ENCODE measurements around the gene CORT.
"Not testable (repeated sequence)": the region's sequence is repeated elsewhere in the genome, so short reads cannot be mapped to it uniquely, and the experiment has no call there.

Gene CORT

GRCh38 chr1:10450156-10450814 is 454 bp downstream of the CORT start:
- no peak overlapping the region for H3K4me3 ChIP-seq (ENCODE audit: control insufficient read depth, low read depth, low read length)
- TF ChIP-seq CTCF (IDR thresholded peaks at IDR 0.05; ENCODE audit: control insufficient read depth, insufficient read depth, low read depth, low read length, missing control alignments), result no peak
- DNase-seq (ENCODE audit: low read depth), result no peak

GRCh38 chr1:10450836-10451235 is 1.0 kb downstream of the CORT start:
- no peak for DNase-seq (ENCODE audit: low read depth)
- H3K4me3 ChIP-seq (ENCODE audit: control insufficient read depth, low read depth, low read length), result no peak overlapping the region
- TF ChIP-seq CTCF (IDR thresholded peaks at IDR 0.05; ENCODE audit: control insufficient read depth, insufficient read depth, low read depth, low read length, missing control alignments), result no peak

GRCh38 chr1:10451287-10451686 is 1.5 kb downstream of the CORT start:
- DNase-seq (ENCODE audit: low read depth), result no peak
- TF ChIP-seq CTCF (IDR thresholded peaks at IDR 0.05; ENCODE audit: control insufficient read depth, insufficient read depth, low read depth, low read length, missing control alignments), result no peak

GRCh38 chr1:10456048-10456447 is 6.2 kb downstream of the CORT start:
- TF ChIP-seq CTCF (IDR thresholded peaks at IDR 0.05; ENCODE audit: control insufficient read depth, insufficient read depth, low read depth, low read length, missing control alignments), result no peak
- DNase-seq (ENCODE audit: low read depth), result no peak
- H3K4me3 ChIP-seq (ENCODE audit: control insufficient read depth, low read depth, low read length), result no peak overlapping the region

More at GRCh38 chr1:10451287-10451686, 1.5 kb downstream of the CORT start:
- peak overlapping the region; percentile 32 for H3K4me3 ChIP-seq (ENCODE audit: control insufficient read depth, low read depth, low read length)

- no peak overlapping the region for H3K4me3 ChIP-seq (ENCODE audit: control insufficient read depth, low read depth, low read length)
- TF ChIP-seq CTCF (IDR thresholded peaks at IDR 0.05; ENCODE audit: control insufficient read depth, insufficient read depth, low read depth, low read length, missing control alignments), result no peak
- no peak for DNase-seq (ENCODE audit: low read depth)
These were observed 6.8 kb downstream of the CORT start for GRCh38 chr1:10456661-10457060.

- not testable (repeated sequence) for DNase-seq (ENCODE audit: low read depth); H3K4me3 ChIP-seq (ENCODE audit: control insufficient read depth, low read depth, low read length)
These were observed 7.6 kb downstream of the CORT start for GRCh38 chr1:10457462-10457861.

- H3K4me3 ChIP-seq (ENCODE audit: control insufficient read depth, low read depth, low read length), result no peak overlapping the region
- TF ChIP-seq CTCF (IDR thresholded peaks at IDR 0.05; ENCODE audit: control insufficient read depth, insufficient read depth, low read depth, low read length, missing control alignments), result no peak
These were observed 8.0 kb downstream of the CORT start for GRCh38 chr1:10457875-10458274.

More at GRCh38 chr1:10457875-10458274, 8.0 kb downstream of the CORT start:
- DNase-seq (ENCODE audit: low read depth), result no peak
